Stimulated activated CD4-positive, alpha-beta T cell treated with anti-CD3 and anti-CD28 coated beads, TNF-alpha, amount 100 ng/mL, for 1 hour (primary cell): ENCODE results near the gene COX6A2.
"Not testable (repeated sequence)": the region's sequence is repeated elsewhere in the genome, so short reads cannot be mapped to it uniquely, and the experiment has no call there.

Source experiments
- DNase-seq, 3 donors: peaks; one replicate each; pipeline ENCODE4 v3.0.0-alpha.2; 2020; ENCODE audit warnings: low read depth in 3 of 3, low spot score in 1 of 3

Gene COX6A2

DNA sequence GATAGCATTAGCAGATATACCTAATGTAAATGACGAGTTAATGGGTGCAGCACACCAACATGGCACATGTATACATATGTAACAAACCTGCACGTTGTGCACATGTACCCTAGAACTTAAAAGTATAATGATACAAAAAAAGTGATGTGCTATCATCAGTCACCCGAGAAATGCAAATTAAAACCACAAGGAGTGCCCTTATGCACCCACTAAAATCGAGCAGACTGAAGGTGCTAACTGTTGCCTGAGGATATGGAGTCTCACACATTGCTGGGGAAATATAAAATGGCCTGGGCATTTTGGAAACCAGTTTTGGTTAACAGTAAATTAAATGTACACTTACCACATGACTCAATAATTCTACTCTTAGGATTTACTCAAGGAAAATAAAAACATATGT, 10.9 kb upstream of the COX6A2 start:
- DNase-seq = not testable (repeated sequence)

DNA sequence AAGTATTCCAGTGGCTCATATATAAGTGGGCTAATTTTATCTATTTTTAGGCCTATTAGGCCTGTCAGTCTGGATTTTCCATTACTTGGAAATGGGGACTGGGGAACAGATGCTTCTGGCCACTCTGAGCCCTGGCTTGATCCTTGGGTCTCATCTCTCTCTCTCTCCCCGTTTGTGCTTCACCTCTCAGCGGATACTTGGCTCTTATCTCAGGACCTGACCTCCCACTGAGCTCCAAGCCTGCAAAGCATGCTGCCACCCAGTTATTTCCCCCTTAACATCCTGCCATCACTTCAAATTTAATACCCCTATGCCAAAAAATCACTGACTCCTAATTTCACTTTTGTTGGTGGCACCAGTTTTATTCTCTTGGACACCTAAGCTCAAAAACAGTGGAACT, 10.3 kb upstream of the COX6A2 start:
- no peak for DNase-seq

DNA sequence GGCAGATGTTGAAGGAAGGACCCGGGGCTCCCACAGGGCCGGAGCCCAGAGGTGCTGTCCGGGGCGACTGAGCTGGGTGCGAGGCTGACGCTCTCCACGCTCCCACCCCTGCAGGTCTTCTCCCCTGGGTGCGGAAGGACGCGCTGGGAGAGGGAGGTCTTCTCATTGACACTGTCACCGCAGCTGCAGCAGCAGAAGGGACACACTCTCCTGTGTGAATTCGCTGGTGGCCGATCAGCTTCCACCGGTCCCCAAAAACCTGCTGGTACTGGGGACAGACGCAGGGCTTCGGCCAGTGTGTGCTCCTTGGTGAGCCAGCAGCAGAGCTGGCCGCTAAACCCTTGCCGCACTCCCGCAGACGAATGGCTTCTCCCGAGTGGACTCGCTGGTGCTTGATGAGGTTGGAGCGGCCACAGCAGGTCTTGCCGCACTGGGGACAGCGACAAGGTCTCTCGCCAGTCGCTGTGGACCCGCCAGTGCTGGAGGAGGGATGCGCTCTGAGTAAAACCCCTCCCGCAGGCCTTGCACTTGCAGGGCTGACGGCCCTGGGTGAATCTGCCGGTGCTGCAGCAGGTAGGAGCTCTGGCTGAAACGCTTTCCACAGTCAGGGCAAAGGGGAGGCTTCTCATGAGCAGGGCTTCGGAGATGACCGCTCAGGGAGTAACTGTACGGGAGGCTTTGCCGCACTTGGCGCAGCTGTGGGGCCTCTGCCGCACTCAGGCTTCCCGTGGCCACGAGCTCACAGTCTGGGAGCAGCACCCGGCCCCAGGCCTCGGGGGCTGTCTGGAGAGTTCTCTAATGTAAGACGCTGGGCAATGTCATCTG, 8.3 kb upstream of the COX6A2 start:
- no peak for DNase-seq

DNA sequence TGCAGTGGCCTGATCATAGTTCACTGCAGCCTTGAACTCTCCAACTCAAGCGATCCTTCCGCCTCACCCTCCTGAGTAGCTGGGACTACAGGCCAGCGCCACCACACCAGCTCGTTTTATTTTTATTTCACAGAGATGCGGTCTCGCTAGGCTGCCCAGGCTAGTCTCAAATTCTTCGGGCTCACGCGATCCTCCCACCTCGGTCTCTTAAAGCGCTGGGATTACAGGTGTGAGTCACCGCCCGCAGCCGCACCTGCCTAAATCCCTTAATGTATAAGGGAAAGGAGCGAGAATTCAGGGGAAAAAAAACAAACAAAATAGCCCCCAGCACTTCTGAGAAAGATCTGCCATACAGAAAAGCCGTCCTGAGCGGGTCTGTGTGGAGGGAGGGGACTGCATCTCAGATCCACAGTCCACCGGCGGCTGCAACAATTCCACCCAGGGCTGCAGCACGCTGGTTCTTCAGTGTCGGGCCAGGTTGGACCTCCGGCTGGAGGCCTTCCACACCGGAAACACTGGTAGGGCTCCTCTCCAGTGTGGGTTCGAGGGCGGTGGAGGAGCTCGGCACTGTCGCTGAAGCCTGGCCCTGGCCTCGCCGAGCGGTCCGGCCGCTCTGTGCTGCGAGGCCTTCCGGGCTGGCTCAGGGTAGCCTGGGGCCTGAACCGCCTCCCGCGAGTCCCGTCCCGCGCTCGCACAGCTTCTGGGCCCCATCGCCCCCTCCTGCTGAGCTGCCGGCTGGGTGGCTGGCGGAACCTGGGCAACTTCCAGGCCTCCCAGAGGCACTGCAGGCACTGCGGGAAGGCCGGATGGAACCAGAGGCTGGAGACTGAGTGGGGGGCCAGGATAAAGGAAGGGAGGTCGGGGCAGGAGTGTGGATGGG, 7.4 kb upstream of the COX6A2 start:
- no peak for DNase-seq

DNA sequence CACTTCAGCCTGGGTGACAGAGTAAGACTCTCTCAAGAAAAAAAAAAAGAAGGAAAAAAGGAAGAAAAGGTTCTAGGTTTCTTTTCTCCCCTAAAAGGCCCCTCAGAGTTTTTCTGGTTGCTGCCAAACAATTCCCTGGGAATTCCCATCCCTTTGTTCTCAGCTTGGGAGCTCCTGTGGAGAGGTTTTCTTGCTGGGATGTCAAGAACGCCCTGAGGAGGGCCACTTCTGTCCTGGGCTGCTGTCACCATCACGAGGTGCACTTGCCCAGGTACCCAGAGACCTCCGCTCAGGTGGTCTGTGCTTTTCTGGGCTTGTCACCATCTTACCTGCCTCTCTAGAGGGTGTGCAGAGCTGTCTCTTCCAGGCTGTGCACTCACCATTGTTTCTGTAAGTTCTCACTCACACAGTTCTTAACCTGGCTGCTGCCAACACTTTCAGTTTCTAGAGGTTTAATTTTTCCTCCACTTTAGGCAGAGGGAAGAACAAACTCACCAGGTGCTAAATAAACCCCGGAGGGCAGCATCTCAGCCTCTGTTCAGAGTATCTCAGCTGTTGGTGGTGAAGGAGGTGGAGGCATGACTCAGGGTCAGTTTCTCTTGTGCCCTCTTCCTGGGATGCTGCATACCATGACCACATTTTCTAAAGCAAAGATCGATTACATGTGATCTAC, 2.4 kb upstream of the COX6A2 start:
- DNase-seq = no peak

DNA sequence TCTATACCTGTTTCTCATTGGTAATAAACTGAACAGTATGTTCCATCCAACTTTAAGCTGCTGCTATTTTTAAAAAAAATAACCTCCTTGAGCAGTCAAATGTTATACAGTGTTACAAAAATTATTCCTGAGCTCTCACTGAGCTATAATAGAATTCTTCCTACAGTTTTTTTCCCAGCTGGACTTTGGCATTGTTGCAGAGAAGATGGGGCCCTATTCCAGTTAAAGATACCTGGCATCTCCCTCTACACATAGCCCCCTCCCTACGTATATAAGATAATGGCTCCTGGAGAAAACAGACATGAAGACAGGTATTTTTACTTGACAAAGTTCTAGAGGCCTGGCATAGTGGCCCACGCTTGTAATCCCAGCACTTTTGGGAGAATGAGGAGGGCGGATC, 1.6 kb upstream of the COX6A2 start:
- no peak for DNase-seq

DNA sequence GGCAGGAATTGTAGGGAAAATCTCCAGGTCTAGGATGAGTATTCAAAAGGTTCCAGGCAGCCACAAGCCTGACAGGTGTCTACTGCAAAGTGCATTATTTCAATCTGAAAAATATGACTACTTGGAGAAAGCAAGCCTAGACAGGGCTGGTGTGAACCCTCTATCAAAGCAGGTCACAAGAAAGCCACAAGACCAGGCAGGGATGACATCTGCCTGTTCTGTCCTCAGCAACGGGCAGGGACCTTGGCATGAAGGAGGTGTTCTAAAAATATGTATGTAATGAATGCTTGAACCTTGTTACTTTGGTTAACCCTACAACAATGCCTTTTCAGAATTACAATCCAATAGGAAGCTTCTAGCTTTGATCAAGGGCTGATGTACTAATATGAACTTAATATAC, 1.2 kb upstream of the COX6A2 start:
- DNase-seq = no peak

DNA sequence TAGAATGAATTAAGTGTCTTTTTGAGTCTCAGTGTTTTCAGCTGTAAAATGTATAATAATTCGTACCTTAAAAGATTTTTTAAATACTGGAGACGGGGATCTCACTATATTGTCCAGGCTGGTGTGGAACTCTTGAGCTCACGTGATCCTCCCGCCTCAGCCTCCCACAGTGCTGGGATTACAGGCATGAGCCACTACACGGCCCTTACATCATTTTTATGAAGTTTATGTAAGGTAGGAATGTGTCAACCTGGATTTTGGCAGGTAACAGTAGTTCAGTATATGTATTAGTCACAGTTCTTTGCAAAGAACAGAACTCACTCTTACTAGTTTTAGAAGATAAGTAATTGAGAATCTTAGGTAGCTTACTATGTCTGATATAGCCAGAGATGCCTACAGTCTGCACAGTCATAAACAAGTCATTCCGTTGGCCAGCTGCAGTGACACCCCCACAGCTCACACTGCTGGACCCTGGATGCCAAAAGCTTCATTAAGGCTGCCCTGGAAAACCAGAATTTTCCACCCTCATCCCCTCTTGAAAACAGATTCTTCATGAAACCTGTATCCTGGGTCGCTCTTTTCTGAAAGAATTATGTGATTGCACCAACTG, 583 bp upstream of the COX6A2 start:
- DNase-seq = no peak

DNA sequence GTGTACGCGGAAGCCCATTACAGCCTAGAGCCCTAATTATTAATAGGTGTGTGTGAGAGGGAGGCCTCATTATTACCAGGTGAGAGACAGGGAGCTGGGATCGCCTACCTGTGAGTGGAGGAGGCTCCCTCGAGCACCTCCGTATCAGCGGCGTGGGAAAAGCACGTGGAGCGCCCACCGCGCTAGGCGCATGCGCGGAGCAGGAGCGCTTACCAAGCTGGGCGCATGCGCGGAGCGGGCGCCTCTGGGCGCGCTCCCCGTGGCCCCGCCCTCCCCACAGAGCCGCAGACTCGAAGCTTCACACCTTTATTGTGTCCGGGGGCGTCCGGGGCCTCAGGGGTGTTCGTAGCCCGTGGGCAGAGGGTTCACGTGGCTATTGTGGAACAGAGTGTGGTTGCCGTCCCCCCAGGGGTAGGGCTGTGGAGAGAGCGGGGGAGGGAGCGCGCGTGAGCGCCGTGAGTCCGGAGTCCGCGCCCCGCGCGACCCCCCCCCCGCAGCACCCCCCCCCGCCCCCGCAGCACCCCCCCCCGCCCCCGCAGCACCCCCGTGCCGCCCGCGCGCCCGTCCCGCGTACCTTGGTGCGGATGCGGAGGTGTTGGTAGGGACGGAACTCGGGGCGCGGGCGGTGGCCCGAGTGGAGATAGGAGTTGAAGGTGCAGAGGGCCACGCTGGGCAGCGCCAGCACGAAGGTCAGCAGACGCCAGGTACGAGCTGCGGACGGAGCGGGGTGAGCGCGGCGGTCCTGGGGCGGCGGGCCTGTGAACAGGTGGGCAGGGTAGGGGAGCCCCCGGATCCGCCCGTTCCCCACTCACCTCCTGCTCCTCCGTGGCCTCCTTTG, 500 bp downstream of the COX6A2 start:
- DNase-seq = peak; percentile 20 to 57 (median 50)

DNA sequence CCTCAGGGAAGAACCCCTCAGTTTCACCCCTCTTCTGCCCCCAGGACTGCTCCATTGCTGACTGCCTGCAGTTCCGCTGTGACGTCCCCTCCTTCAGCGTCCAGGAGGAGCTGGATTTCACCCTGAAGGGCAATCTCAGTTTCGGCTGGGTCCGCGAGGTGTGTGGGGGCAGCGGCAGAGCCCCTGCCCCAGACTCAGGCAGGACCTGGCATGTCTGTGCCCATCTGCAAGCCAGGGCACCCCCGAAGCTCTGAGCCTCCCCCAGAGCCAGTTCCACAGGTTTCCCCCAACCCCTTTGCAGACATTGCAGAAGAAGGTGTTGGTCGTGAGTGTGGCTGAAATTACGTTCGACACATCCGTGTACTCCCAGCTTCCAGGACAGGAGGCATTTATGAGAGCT, 4.4 kb downstream of the COX6A2 start:
- DNase-seq = no peak

DNA sequence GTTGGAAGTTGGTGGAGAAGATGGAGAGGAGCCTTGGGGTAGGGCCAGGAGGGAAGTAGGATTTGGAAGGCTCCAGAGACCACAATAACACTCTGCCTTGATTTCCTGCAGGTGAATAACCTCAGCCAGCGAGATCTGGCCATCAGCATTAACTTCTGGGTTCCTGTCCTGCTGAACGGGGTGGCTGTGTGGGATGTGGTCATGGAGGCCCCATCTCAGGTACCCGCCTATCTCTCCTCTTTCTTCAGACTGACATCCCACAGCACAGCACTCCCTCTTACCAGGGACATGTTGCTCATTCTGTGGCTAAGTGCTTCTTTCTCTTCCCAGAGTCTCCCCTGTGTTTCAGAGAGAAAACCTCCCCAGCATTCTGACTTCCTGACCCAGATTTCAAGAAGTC, 4.9 kb downstream of the COX6A2 start:
- DNase-seq = no peak

DNA sequence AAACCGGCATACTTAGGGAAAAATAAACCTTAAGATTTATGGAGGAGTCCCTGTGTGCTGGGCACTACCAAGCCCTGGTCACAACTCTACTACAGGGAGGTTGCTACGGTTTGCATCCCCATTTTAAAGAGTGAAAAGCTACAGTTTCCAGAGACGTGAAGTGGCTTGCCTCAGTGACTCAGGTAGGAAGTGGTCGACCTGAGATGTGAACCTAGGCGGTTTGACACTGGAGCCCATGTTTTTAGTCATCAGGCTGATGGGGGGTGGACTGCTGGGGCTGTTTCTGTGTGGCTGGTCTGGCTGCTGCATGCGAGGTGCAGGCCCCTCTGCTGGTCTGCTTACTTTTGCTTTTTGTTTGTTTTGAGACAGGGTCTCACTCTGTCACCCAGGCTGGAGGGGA, 6.6 kb downstream of the COX6A2 start:
- DNase-seq = peak in 1 of 3 donors; percentile 7

DNA sequence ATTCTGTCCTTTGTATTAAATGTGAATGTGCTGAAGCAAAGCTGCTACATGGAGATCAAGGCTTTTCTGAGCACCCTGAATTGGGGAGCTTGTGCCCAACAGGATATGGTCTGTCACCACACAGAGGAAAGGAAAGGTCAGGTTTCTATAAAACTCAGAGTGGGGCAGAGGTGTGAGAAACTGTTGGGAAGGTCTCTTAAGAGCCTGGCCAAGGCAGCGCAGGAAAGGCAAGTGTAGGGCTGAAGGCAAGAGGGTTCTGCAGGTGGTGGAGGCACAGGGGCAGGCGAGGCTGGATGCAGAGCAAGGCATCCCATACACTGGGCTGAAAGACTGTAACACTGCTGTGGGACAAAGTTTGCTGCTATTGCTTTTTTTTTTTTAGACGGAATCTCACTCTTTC, 8.1 kb downstream of the COX6A2 start:
- DNase-seq = no peak

DNA sequence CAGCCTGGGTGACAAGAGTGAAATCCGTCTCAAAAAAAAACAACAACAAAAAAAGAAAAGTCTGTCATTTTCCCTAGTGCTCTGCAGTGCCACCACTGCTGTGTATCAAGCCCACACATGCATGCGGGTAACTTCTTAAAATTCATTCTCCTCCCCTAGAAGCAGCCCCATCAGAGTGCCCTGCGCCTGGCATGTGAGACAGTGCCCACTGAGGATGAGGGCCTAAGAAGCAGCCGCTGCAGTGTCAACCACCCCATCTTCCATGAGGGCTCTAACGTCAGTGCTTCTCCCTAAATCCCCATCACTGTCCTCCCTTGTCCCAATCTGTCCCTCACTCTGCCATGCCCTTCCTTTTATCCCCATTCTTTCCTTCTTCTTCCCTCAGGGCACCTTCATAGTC, 10.2 kb downstream of the COX6A2 start:
- DNase-seq = no peak

DNA sequence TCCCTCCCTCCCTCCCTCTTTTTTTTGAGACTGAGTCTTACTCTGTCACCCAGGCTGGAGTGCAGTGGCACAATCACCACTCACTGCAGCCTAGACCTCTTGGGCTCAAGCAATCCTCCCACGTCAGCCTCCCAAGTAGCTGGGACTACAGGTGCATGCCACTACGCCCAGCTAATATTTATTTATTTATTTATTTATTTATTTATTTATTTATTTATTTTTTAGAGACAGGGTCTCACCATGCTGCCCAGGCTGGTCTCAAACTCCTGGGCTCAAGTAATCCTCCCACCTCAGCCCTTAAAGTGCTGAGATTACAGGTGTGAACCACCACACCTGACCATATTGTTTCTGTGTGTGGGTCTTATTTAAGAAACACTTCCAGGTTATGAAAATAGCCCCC, 11.1 kb downstream of the COX6A2 start:
- DNase-seq = not testable (repeated sequence)

DNA sequence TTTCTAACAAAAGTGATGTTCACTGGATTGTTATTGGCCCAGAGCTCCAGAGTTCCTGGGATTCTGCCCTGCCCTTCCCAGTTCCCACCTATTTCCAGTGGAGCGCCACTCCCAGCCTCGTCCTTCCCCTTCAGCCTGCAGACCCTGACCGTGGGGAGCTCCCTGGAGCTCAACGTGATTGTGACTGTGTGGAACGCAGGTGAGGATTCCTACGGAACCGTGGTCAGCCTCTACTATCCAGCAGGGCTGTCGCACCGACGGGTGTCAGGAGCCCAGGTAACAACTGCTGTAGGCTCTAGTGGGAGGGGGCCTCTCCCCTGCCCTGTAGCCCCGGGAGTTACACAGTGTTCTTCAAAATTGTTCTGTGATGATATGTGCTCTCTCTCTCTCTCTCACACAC, 11.8 kb downstream of the COX6A2 start:
- DNase-seq = no peak

DNA sequence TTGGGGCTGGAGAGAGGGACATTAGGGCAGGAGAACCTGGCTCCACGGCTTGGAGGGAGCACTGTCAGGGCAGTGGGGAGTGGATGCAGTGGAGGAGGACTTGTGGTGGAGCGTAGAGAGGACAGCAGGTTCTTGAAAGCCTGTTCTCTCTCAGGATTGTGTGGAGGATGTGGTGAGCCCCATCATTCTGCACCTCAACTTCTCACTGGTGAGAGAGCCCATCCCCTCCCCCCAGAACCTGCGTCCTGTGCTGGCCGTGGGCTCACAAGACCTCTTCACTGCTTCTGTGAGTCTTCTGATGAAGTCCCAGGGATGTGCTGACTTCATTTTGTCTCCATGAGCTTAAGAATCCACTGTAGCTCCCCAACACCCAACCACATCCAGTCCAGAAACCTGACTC, 13.5 kb downstream of the COX6A2 start:
- DNase-seq = no peak

DNA sequence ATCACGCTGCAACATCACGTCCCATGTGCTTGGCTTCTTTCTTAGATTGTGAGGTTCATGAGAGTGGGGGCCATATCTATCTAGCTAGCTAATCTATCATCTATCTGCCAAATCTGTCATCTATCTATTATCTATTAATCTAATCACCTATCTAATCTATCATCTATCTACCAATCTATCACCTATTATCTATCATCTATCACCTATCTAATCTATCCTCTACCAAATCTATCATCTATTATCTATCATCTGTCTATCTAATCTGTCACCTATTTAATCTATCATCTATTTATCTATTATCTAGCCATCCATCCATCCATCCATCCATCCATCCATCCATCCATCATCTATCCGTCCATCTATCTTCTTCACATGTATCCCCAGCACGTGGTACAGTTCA, 14.2 kb downstream of the COX6A2 start:
- no peak for DNase-seq

DNA sequence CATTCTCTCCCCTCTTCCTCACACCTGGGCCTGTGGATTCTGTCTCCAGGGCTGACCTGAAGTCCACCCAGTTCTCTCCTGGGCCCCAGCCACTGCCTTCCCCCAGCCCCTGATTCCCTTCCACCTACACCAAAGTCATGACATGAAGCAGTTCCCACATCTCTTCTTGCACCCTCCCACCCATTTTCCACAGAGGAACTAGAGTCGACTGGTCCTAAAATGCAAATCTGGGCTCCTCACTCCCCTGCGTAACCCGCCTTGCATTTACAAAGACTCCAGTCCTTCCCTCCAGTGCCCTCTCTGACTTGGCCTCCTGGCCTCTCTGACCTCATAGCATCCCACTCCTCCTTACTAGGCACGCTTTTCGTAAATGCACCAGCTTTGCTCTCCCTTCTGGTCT, 14.8 kb downstream of the COX6A2 start:
- DNase-seq = no peak

DNA sequence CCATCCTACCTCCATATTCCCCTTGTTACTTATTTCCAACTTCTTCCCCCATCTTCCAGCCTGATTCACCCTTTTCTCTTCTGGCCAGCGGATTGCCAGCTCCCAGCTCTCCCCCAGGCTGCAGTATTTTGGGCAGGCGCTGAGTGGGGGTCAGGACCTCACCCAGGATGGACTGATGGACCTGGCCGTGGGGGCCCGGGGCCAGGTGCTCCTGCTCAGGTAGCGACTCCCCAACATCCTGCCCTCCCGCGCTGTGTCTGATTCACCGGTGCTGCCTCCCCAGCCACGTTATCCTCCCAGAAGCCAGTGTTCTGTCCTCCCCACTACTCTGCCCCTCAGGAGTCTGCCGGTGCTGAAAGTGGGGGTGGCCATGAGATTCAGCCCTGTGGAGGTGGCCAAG, 15.4 kb downstream of the COX6A2 start:
- DNase-seq = no peak
